ENCODE data around the gene STK32B.

STK32B gene

DNA sequence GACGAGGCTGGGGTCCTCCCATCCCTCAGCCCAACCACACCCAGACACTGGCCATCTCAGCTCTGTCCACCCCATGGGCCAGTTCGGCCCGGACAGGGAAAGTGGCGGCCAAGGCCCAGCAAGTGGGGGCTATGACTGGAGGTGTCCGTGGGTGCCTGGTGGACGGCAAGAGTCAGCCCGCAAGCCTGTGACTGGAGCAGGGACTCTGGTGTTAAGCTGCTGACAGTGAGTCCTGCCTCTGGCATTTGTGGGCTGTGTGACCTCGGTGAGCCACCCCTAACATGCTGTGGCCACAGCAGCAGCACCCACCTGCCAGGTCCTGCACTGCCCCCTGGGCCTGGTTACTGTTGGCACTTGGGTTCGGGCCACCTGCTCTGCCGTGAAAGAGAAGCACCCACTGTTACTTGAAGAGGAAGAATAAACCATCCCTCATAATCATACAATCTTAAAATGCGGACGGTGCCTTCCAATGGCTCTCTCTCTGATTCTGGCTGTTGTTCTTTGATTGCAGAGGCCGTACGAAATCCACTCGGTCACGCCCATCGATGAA is 405.1 kb downstream of the STK32B start:
- DNase-seq = no peak

DNA sequence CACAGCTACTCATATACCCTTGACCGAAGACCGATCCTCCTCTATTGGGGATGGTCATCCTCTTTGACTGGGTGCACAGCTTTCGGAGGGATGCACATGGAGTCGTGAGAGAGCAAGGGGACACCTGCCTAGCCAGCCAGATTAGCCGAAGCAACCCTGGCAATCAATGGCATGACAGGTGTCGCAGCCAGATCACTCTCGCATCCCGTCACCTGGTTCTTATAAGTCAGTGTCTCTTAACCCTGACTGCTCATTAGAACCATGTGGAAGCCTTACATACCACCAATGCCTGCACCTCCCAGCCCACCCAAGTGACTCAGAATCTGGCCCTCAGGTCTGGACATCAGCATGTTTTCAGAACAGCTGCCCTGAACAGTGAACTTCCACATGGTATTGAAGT is 407.4 kb downstream of the STK32B start:
- DNase-seq = no peak

DNA sequence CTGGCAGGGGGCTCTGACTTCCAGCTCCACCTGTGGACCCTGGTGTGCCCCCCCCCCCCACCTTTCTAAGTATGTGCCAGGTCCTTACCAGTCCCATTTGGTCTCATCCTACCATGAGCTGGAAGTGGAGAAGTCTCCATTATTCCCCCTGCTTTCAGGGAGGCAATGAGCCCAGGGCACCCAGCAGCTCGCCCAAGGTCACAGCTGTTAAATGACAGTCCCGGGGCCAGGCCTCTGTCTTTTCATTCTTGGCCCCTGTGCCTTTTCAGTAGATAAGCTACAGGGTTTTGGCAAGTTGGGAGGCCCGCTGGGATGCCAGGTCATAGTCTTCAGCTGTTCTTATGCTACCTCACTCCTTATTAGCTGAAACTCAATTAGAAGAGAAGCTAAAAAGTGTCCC is 408.0 kb downstream of the STK32B start:
- DNase-seq = no peak

DNA sequence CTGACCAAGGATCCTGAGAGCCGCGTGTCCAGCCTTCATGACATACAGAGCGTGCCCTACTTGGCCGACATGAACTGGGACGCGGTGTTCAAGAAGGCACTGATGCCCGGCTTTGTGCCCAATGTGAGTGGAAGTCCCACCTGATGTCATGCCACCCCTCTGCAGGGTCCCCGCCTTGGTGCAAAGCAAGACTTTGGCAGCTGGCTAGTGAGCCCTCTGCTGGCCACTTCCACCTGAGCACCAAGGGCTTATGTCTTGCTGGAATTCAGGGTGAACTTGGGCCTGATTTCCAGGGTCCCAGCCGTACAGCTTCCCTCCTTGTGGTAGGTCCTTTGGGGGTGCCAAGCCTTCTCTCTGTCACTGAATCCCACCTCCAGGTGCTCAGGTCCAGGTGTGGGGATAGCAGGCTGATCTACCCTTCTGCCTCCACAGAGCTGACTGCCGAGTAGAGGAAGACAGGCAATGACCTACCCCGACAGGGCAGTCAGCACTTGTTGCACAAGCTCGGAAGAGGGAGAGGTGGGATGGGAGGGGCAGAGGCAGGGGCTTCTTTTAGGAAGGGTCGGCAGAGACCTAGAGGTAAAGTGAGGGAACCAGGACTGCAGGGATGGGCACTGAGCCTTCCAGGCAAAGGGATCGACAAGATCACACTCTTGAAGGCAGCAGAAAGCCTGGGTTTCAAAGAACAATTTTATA is 409.0 kb downstream of the STK32B start:
- DNase-seq = no peak

DNA sequence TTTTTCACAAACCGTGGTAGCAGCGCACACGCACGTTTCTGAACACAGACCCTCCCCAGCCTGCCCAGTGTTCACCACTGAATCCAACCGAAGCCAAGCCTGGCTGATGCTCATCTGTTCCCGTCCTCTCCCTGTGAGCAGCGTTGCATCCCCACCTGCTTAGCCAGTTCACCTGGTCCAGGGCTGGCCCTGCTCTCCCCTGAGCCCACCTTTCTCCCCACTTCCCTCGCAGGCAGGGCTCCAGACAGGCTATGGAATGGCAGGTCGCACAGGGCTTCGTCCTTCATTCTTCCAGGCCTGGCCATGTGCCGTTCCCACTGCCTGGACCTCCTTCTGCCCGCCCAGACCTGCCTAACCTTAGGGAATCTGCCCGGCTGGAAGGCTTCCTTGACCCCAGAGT is 410.2 kb downstream of the STK32B start:
- DNase-seq = no peak

DNA sequence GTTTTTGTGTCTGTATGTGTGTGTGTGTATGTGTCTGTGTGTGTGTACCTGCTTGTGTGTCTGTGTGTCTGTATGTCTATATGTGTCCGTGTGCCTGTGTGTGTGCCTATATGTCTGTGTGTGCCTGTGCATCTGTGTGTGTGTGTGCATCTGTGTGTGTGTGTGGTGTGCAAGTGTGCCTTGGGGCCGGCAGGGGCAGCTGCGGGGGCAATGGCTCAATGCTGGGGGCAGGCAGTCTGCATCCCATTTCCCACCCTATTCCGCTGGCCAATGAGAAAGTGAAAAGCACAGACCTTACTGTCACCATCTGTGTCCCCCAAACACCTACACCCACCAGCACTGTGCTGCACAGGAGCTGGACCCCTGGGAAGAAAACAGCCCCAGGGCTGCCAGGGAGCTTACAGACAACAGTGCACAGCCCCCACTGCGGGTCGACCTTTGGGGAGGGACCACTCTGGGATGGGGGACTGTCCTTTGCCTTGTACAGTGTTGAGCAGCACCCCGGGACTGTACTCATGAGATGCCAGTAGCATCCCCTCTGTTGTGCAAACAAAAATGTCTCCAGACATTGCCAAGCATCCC is 411.1 kb downstream of the STK32B start:
- DNase-seq = no peak

DNA sequence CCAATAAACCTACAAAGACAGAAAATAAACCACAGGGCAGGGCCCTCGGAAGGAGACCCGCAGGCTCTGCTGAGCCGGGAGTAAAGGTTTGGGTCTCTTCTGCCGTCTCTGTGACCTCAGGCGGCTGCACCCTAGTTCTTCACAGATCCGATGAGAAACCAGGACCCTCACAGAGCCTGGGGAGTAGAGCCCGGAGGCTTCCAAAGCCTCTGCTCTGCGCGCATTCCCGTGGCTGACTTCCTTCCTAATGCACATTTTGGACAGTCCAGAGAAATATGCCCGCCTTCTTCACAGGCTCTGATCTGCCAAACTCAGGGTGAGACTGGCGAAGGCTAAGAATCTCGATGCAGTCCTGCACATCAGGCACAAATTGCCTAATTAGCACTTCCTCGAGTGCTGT is 411.6 kb downstream of the STK32B start:
- DNase-seq = no peak

DNA sequence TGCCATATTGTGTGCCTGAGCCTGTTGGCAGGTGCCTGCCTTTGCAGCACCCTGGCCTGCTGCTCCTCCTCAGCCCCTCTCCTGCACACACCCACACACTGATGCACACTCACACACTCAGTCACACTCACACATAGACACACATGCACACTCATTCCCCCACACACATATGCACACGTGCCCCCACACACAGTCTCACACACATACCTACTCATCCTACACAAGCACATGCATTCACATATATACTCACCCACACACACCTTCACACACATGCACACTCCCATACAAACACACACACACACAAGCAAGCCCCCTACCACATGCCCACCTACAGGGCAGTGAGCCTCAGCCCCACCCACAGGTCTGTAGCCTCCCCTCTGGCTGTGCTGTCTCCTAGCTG is 412.1 kb downstream of the STK32B start:
- DNase-seq = no peak

DNA sequence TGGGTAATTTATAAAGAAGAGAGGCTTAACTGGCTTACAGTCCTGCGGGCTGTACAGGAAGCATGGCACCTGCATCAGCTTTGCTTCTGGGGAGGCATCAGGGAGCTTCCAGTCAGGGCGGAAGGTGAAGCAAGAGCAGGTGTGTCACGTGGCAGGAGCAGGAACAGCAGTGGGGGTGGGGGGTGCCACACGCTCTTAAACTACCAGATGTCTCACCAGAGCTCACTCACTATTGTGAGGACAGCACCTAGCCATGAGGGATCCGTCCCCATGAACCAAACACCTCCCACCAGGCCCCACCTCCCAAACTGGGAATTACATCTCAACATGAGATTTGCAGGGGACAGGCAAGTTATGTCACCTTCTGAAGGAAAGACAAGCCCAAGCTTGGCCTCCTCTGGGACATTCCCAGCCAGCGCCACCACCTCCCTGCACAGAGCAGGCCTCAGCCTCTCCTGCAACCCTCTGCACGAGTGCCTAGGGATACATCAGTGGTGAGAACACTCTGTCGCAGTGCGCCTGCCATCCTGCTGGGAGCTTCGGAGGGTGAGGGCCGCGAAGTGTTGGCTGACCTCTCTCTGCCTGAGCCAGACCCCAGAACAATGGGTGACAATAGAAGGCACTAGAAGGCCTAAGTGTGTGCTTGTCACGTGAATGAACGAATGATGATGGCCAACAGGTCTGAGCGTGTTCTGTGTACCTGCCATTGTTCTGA is 412.8 kb downstream of the STK32B start:
- no peak for DNase-seq

DNA sequence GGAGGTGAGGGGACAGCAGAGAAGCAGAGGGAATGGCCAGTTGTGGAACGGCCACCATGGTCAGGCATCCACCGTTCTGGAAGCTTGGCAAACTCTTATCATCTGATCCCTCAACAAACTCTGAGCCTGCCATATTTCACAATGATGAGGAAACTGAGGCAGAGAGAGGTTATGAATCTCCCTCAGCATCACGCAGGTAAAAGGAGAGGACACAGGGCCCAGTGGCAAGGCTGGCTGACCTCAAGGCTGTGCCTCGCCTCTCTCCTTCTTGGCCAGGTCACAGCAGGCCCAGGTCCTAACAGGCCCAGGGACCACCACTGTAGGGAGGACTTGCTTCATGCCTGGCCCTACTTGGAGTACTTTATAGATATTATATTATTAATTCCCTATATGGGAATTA is 414.2 kb downstream of the STK32B start:
- DNase-seq = no peak

DNA sequence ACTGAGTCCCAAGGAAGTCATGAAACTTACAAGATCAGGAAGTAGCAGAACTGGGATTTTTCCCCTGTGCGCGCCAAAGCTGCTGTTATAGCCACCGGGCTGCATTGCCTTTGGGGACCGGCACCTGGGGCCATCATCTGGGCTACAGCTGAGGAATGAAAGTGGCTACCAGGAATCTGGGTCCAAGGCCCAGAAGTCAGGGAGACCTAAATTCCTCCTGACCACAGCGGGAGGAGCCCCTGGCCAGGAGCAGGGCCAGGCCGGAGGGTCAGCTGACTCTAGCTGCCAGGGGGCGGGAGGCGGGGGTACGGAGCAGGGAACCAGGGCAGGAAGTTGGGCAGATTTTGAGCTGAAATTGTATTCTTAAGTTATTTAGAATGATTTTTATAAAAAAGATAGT is 414.7 kb downstream of the STK32B start:
- no peak for DNase-seq

DNA sequence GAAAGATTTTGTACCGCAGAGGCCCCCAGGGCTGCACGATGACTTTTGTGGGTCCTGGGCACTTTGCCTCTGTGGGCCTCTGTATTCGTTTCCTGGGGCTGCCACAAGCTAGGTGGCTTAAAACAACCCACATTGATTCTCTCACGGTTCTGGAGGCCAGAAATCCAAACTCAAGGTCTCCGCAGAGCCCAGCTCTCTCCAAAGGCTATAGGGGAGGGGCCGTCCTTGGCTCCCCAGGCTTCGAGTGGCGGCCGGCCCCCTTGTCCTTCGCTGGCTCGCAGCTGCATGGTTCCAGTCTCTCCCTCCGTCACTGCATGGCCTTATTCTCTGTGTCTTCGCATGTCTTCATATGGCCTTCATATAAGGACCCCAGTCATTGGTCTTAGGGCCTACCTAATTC is 415.8 kb downstream of the STK32B start:
- no peak for DNase-seq

DNA sequence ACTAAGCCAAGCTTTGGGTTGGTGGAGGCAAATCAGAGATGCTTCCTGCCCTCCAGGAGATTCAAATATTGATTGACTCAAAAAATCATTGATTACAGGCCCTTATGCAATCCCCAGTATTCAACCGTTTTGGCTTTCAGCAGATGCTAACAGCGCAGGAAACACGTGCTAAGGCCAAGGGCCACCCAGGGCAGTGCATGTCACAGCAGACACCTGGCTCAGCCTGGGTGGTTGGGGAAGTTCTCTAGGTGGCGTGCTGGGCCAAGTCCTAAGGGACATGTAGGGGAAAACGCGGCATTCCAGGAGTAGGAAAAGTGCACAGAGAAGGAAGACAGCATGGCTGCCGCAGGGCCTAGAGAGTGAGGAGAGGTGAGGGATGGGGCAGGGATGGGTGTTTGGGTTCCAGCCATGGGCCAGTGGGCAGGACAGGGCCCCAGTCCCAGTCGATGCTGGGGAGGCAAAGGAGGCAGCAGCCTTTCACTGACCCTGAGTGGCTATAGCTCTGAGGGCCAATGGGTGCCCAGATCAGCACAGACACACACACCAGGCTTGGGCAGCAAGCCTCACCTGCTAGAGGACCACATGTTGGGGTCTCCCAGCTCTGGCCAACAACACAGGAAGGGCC is 418.0 kb downstream of the STK32B start:
- peak; percentile 16 for DNase-seq

DNA sequence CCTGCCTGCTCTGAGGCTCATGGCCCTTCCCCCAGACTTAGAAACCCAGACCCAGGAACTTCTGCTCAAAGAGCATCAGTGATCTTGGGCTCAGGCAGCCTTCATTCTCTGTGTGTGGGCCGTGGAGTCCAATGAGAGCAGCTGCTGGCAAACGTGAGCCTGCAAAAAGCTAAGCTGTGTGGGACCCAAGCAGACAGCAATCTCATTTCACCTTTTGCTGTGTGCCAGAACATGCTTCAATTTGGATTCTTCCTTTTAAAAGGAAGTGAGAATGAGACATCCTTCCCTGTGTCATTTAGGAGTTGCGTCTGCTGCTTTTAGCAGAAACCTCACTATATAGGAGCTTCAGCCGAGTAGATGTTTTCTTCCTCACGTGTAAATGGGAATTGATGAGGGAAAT is 418.6 kb downstream of the STK32B start:
- DNase-seq = no peak

DNA sequence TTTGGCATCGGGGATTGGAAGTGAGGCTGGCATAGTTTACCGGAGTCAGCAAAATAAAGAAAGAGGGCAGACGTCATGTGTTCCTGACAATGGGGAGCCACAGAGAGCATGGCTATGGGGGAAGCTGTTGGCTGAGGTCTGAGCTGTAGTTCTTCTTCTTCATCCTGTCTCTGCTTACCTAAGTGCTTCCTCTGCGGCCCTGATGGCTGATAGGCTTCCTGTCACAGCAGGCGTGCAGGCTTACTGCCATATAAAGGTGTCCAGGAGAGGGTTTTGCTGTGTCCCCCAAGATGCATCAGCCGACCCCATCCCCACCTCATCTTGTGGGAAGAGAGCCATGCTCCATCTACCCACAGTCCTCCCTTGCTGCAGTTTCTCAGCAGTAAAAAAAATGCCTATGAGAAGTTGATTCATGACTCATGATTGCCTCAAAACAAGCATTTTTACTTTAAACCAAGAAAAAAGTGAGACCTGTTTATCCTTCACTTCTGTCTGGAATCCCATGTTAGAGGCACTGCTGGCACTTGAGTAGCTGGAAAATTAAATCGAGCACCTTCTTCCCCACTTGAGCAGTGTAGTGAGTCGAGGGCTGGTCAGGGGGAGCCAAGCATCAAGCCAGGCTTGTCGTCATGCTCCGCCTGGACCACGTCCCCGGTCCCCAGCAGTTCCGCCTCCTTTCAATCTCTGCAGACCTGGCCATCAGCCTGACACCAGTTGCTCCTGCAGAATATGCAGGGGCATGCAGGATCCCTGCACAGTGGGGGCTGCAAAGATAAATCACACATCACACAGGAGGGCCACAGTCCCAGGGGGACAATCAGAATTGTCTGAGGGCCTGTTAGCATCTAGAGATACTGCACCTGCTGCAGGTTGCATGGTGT is 419.3 kb downstream of the STK32B start:
- no peak for DNase-seq

DNA sequence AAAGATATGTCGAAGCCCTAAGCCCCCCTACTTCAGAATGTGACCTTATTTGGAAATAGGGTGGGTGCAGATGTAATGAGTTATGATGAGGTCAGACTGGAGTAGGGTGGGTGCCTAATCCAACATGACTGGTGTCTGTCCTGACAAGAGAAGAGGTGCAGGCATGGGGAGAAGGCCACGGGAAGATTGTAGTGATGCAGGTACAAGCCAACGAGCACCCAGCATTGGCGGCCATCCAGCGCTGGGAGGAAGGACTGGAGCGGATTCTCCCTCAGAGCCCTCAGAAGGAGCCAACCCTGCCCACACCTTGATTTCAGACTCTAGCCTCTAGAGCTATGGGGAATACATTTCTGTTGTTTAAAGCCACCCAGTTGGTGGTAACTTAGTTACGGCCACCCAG is 419.9 kb downstream of the STK32B start:
- no peak for DNase-seq

DNA sequence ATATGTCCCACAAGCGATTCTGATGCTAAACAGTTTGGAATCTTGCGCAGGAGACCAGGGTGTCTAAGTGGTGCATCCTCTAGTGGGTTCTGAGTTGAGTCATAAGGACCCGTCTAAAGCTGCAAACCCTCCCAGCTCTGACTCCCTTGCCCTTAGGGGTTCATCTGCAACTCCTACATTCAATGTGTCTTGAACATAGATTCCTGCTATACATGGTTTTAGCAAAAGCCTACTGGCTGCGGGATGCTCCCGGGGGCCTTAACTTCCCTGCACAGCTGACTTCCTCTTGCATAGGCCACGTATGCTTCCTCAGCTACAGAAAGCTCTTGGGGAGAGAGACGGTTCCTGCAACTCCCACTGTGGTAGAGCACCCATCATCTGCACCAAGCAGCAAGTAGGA is 420.4 kb downstream of the STK32B start:
- DNase-seq = no peak

DNA sequence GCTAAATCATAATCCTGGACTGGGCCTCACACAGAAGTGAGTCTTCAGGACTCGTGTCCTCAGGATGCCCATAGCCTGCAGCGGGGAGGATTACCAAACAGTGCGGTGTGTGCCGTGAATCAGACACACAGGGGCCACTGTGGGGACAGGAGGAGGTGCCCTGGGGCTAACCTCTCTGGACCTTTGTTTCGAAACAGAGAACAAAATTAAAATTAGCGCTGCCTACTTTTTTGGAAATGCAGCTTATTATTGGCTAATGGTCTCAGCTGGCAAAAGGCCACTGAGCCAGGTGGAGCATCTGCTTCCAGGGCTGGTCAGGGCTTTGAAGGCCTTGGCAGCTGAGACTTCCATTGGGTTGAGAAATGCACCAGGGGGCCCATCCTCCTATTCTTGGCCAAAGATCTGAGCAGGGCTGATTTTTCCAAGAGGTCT is 420.9 kb downstream of the STK32B start:
- no peak for DNase-seq

DNA sequence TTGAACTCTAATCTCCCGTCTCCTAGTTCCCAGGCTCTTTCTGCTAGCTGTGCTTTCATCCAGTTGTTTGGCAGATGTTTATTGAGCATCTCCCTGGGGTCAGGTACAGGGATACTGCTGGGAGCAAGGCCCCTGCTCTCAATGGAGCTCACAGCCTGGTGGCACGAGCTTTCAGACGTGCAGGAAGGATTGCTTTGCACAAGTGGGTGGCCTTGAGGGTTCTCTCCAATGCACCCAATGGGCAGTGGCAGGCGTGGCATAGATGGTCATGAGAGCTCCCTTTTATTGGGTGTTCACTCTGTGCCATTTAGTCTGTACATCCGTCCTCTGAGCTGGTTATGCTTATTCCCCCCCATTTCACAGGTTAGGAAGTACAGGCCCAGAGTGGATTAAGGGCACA is 421.8 kb downstream of the STK32B start:
- DNase-seq = no peak

DNA sequence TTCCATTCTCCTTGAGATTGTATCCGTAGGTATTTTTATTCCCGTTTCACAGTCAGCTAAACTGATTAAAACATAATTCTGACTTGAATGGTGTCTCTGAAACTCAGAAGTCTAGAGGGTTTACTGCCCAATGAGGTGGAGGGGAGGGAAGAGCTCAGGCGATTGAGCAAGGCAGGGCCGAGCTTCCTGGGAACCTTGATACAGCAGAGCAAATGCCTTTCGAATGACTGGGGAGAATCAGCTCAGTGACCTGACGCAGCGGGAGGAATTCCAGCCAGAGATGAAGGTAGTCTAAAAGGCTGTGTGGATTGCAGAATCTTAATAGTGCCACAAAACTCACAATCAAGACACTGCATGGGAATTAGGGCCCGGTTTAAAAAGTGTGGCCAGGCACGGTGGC is 423.5 kb downstream of the STK32B start:
- DNase-seq = no peak

DNA sequence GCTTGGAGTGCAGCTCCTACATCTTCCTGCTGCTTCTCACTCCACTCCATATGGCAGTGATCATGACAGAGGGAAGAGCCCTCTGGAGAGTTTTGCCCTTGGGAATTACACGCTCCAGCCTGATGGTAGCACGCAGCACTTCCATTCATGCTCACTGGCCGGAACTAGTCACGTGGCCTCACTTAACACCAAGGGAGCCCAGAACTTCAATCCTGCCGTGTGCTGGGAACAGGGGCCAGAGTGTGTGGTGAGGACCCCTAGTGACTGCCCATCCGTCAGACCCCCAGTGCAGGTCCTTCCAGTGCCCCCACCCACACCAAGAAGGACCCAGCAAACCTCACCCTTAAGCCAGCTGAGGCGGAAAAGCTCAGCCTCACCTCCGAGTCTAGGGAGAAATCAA is 426.3 kb downstream of the STK32B start:
- no peak for DNase-seq

DNA sequence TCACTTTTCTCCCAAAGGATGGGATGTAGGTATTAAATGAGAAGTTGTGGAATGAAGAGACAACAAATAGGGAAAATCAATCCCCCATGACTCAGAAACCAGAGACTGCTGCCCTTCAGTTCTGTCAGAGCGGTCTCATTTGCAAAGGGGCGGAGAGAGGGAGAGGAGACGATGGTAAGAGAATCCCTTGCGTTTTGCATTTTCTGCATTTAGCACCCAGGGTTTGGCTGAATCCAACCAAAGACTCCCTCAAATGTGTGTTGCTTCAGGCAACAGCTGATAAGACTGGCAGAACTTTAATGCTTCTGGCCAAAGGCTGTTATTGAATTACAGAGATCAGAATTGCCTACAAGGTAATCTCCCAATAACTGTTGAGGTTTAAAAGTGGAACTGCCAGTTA is 426.9 kb downstream of the STK32B start:
- DNase-seq = no peak

DNA sequence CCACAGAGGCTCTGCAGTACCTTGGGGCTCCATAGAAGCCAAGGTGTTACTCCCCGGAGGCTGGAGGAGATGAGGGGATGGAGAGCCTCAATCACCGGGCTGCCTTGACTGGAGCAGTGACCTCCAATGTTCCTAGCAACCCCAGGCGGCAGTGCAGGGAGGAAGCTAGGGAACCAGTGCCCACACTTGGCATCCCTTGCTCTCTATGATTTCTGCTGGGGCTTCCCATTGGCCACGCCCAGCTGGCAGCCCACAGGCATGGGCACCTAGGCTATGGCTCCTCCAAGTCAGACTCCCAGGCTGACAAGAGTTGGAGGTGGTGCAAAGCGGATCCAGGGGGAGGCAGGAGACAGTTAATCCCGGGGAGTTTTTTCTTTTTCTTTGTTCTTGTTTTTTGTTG is 427.4 kb downstream of the STK32B start:
- DNase-seq = no peak

Measured in NCI-H146 (cell line).